ENCODE measurements around the gene GIMAP2.

Gene GIMAP2

GRCh38 chr7:150728609-150729008 lies 43.1 kb downstream of the GIMAP2 start:
- Histone ChIP-seq H3K4me3 (ENCODE audit: low read length in 2 of 2) (no peak overlapping the region), H3K9me3 (ENCODE audit: control insufficient read depth in 2 of 2, low read length in 2 of 2) (peaks cover 0 to 4% of the 10 kb centered on the region in 2 donors), H3K4me1 (ENCODE audit: control insufficient read depth in 2 of 2, insufficient read depth in 2 of 2, low read length in 2 of 2) (peaks cover 0 to 4% of the 10 kb centered on the region in 2 donors), H3K27me3 (ENCODE audit: control insufficient read depth in 2 of 2, insufficient read depth in 2 of 2, low read length in 2 of 2) (no peaks in the 10 kb centered on the region), H3K27ac (ENCODE audit: low read depth in 2 of 2, low read length in 2 of 2) (no peak overlapping the region), H3K9ac (ENCODE audit: low read depth in 1 of 2, low read length in 2 of 2) (no peak overlapping the region), H3K36me3 (ENCODE audit: control insufficient read depth in 2 of 2, insufficient read depth in 2 of 2, low read length in 2 of 2) (no peaks in the 10 kb centered on the region)

GRCh38 chr7:150731916-150732315 lies 46.4 kb downstream of the GIMAP2 start:
- H3K4me3 ChIP-seq (ENCODE audit: low read length in 2 of 2) = no peak overlapping the region
- H3K4me1 ChIP-seq (ENCODE audit: control insufficient read depth in 2 of 2, insufficient read depth in 2 of 2, low read length in 2 of 2) = peaks cover 0 to 4% of the 10 kb centered on the region in 2 donors
- H3K36me3 ChIP-seq (ENCODE audit: control insufficient read depth in 2 of 2, insufficient read depth in 2 of 2, low read length in 2 of 2) = no peaks in the 10 kb centered on the region
- H3K27me3 ChIP-seq (ENCODE audit: control insufficient read depth in 2 of 2, insufficient read depth in 2 of 2, low read length in 2 of 2) = no peaks in the 10 kb centered on the region
- H3K27ac ChIP-seq (ENCODE audit: low read depth in 2 of 2, low read length in 2 of 2) = peak overlapping the region in 1 of 2 donors; percentile 6
- H3K9me3 ChIP-seq (ENCODE audit: control insufficient read depth in 2 of 2, low read length in 2 of 2) = no peaks in the 10 kb centered on the region
- no peak overlapping the region for H3K9ac ChIP-seq (ENCODE audit: low read depth in 1 of 2, low read length in 2 of 2)

- H3K9ac ChIP-seq (ENCODE audit: low read depth in 1 of 2, low read length in 2 of 2) = no peak overlapping the region
- H3K36me3 ChIP-seq (ENCODE audit: control insufficient read depth in 2 of 2, insufficient read depth in 2 of 2, low read length in 2 of 2) = no peaks in the 10 kb centered on the region
- H3K4me3 ChIP-seq (ENCODE audit: low read length in 2 of 2) = no peak overlapping the region
- no peaks in the 10 kb centered on the region for H3K4me1 ChIP-seq (ENCODE audit: control insufficient read depth in 2 of 2, insufficient read depth in 2 of 2, low read length in 2 of 2)
- no peaks in the 10 kb centered on the region for H3K9me3 ChIP-seq (ENCODE audit: control insufficient read depth in 2 of 2, low read length in 2 of 2)
- no peak overlapping the region for H3K27ac ChIP-seq (ENCODE audit: low read depth in 2 of 2, low read length in 2 of 2)
- H3K27me3 ChIP-seq (ENCODE audit: control insufficient read depth in 2 of 2, insufficient read depth in 2 of 2, low read length in 2 of 2) = no peaks in the 10 kb centered on the region
Observed at GRCh38 chr7:150732786-150733481, 47.4 kb downstream of the GIMAP2 start.

GRCh38 chr7:150733482-150734095 lies 48.1 kb downstream of the GIMAP2 start:
- Histone ChIP-seq H3K36me3 (ENCODE audit: control insufficient read depth in 2 of 2, insufficient read depth in 2 of 2, low read length in 2 of 2) (no peaks in the 10 kb centered on the region), H3K9me3 (ENCODE audit: control insufficient read depth in 2 of 2, low read length in 2 of 2) (no peaks in the 10 kb centered on the region), H3K9ac (ENCODE audit: low read depth in 1 of 2, low read length in 2 of 2) (no peak overlapping the region), H3K27ac (ENCODE audit: low read depth in 2 of 2, low read length in 2 of 2) (no peak overlapping the region), H3K27me3 (ENCODE audit: control insufficient read depth in 2 of 2, insufficient read depth in 2 of 2, low read length in 2 of 2) (no peaks in the 10 kb centered on the region), H3K4me1 (ENCODE audit: control insufficient read depth in 2 of 2, insufficient read depth in 2 of 2, low read length in 2 of 2) (no peaks in the 10 kb centered on the region), H3K4me3 (ENCODE audit: low read length in 2 of 2) (no peak overlapping the region)

- H3K36me3 ChIP-seq (ENCODE audit: control insufficient read depth in 2 of 2, insufficient read depth in 2 of 2, low read length in 2 of 2) = no peaks in the 10 kb centered on the region
Observed at GRCh38 chr7:150734254-150734653, 48.7 kb downstream of the GIMAP2 start.

GRCh38 chr7:150735596-150736358 lies 50.3 kb downstream of the GIMAP2 start:
- Histone ChIP-seq H3K27ac (ENCODE audit: low read depth in 2 of 2, low read length in 2 of 2) (peak overlapping the region in 1 of 2 donors; percentile 52), H3K9me3 (ENCODE audit: control insufficient read depth in 2 of 2, low read length in 2 of 2) (no peaks in the 10 kb centered on the region), H3K4me1 (ENCODE audit: control insufficient read depth in 2 of 2, insufficient read depth in 2 of 2, low read length in 2 of 2) (no peaks in the 10 kb centered on the region), H3K4me3 (ENCODE audit: low read length in 2 of 2) (no peak overlapping the region), H3K36me3 (ENCODE audit: control insufficient read depth in 2 of 2, insufficient read depth in 2 of 2, low read length in 2 of 2) (no peaks in the 10 kb centered on the region), H3K9ac (ENCODE audit: low read depth in 1 of 2, low read length in 2 of 2) (no peak overlapping the region), H3K27me3 (ENCODE audit: control insufficient read depth in 2 of 2, insufficient read depth in 2 of 2, low read length in 2 of 2) (peaks cover 0 to 3% of the 10 kb centered on the region in 2 donors)

More at GRCh38 chr7:150734254-150734653, 48.7 kb downstream of the GIMAP2 start:
- Histone ChIP-seq H3K9me3 (ENCODE audit: control insufficient read depth in 2 of 2, low read length in 2 of 2) (no peaks in the 10 kb centered on the region), H3K4me3 (ENCODE audit: low read length in 2 of 2) (no peak overlapping the region), H3K27ac (ENCODE audit: low read depth in 2 of 2, low read length in 2 of 2) (no peak overlapping the region), H3K4me1 (ENCODE audit: control insufficient read depth in 2 of 2, insufficient read depth in 2 of 2, low read length in 2 of 2) (no peaks in the 10 kb centered on the region), H3K27me3 (ENCODE audit: control insufficient read depth in 2 of 2, insufficient read depth in 2 of 2, low read length in 2 of 2) (no peaks in the 10 kb centered on the region), H3K9ac (ENCODE audit: low read depth in 1 of 2, low read length in 2 of 2) (no peak overlapping the region)

GRCh38 chr7:150736864-150737263 lies 51.4 kb downstream of the GIMAP2 start:
- Histone ChIP-seq H3K4me1 (ENCODE audit: control insufficient read depth in 2 of 2, insufficient read depth in 2 of 2, low read length in 2 of 2) (no peaks in the 10 kb centered on the region), H3K27me3 (ENCODE audit: control insufficient read depth in 2 of 2, insufficient read depth in 2 of 2, low read length in 2 of 2) (peaks cover 0 to 3% of the 10 kb centered on the region in 2 donors), H3K27ac (ENCODE audit: low read depth in 2 of 2, low read length in 2 of 2) (peak overlapping the region in 1 of 2 donors; percentile 74), H3K9ac (ENCODE audit: low read depth in 1 of 2, low read length in 2 of 2) (peak overlapping the region in 1 of 2 donors; percentile 42), H3K36me3 (ENCODE audit: control insufficient read depth in 2 of 2, insufficient read depth in 2 of 2, low read length in 2 of 2) (no peaks in the 10 kb centered on the region), H3K9me3 (ENCODE audit: control insufficient read depth in 2 of 2, low read length in 2 of 2) (no peaks in the 10 kb centered on the region), H3K4me3 (ENCODE audit: low read length in 2 of 2) (peak overlapping the region; percentile 14 to 81)

- Histone ChIP-seq H3K36me3 (ENCODE audit: control insufficient read depth in 2 of 2, insufficient read depth in 2 of 2, low read length in 2 of 2) (peaks cover 0 to 5% of the 10 kb centered on the region in 2 donors), H3K4me3 (ENCODE audit: low read length in 2 of 2) (peak within 1 kb of the TSS; percentile 47 to 81), H3K9me3 (ENCODE audit: control insufficient read depth in 2 of 2, low read length in 2 of 2) (no peaks in the 10 kb centered on the region), H3K27me3 (ENCODE audit: control insufficient read depth in 2 of 2, insufficient read depth in 2 of 2, low read length in 2 of 2) (peaks cover 0 to 3% of the 10 kb centered on the region in 2 donors), H3K27ac (ENCODE audit: low read depth in 2 of 2, low read length in 2 of 2) (peak within 1 kb of the TSS; percentile 72 to 74), H3K4me1 (ENCODE audit: control insufficient read depth in 2 of 2, insufficient read depth in 2 of 2, low read length in 2 of 2) (peaks cover 0 to 3% of the 10 kb centered on the region in 2 donors), H3K9ac (ENCODE audit: low read depth in 1 of 2, low read length in 2 of 2) (peak within 1 kb of the TSS; percentile 34 to 68)
Observed at GRCh38 chr7:150737265-150738055, 52.0 kb downstream of the GIMAP2 start, which contains the start of gene GIMAP5. Gene GIMAP5 (plus strand): TSS chr7:150737418. CDS start chr7:150740885, 3,467 bp downstream.

- peaks cover 0 to 3% of the 10 kb centered on the region in 2 donors for H3K4me1 ChIP-seq (ENCODE audit: control insufficient read depth in 2 of 2, insufficient read depth in 2 of 2, low read length in 2 of 2)
- peaks cover 0 to 8% of the 10 kb centered on the region in 2 donors for H3K36me3 ChIP-seq (ENCODE audit: control insufficient read depth in 2 of 2, insufficient read depth in 2 of 2, low read length in 2 of 2)
- no peaks in the 10 kb centered on the region for H3K9me3 ChIP-seq (ENCODE audit: control insufficient read depth in 2 of 2, low read length in 2 of 2)
- peak overlapping the region; percentile 72 to 74 for H3K27ac ChIP-seq (ENCODE audit: low read depth in 2 of 2, low read length in 2 of 2)
- H3K27me3 ChIP-seq (ENCODE audit: control insufficient read depth in 2 of 2, insufficient read depth in 2 of 2, low read length in 2 of 2) = peaks cover 0 to 3% of the 10 kb centered on the region in 2 donors
- peak overlapping the region; percentile 34 to 68 for H3K9ac ChIP-seq (ENCODE audit: low read depth in 1 of 2, low read length in 2 of 2)
- peak overlapping the region; percentile 47 to 81 for H3K4me3 ChIP-seq (ENCODE audit: low read length in 2 of 2)
Observed at GRCh38 chr7:150738092-150738491, 52.6 kb downstream of the GIMAP2 start.
